Stimulated activated naive CD4-positive, alpha-beta T cell treated with Interleukin-2 at 50 U/mL for 16 hours (primary cell): ENCODE results near the gene NOXRED1.

Experiments
- DNase-seq: peaks from one replicate; lab custom pipeline; 2025; lab: John Stamatoyannopoulos, UW

Gene NOXRED1

DNA sequence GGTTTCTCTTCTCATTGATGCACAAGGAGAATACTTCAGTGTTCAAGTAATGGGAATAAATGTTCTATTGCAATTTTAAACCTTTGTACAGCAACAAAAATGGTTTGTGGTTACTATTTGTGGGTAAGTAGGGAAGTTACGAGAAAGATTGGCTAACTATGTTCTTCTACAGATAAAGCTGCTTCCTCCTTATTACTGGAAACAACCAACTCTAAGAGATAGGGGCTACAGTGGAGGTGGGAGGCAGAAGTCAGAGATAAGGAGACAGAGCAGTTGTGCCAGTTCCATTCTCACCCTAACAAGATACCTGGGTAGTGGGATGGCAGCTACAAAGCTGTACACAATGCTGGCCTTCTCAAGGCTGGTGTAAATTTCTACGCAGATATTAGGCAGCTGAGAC is 16.2 kb downstream of the NOXRED1 start:
- no peak for DNase-seq

DNA sequence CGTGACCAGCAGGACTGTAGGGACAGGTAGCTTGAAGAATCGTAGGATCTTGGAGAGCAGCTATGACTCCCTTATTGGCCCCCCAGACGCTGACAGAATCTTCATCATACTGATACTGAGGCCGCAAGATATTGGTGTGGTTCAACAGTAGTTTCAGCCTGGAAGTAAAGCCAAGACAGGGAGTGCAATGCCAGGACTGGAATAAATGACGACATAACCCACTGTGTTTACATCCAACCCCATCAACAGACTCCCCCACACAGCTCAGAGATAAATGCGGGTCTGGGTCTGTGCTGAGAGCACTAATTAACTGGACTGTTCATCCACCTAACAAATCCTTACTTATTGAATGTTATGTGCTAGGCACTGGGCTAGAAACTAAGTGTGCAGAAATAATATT is 16.6 kb downstream of the NOXRED1 start:
- no peak for DNase-seq

DNA sequence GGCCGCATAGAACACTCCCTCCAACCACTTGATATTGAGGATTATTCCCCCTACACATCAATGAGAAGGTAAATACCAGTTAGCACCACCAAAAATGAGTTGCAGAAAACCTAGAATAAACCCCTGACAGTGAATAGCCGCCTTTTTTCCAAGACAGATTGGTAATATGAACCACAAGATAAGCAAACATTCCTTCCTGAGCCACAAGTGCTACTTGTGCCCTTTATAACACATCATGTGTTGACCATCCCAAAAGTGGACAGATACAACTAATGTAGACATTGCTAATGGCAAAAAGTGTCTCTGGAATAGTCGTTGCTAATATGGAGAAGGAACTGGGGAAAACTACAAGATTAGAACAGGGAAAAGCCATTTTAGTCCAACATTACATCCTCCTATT is 17.2 kb downstream of the NOXRED1 start:
- DNase-seq = no peak

DNA sequence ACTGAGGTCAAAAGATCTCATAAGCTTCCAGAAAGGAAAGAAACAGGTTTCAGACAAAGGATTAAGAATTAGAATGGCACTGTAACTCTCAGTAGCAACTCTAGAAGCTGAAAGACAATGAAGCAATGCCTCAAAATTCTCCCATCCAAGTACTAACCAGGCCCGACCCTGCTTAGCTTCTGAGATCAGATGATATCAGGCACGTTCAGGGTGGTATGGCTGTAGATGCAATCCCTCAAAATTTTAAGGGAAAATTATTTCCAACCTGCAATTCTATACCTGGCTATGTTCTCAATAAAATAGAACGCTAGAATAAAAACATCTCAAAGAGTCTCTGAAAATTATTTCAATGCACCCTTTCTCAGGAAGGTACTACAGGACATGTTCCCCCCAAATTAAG is 19.6 kb downstream of the NOXRED1 start:
- DNase-seq = no peak

DNA sequence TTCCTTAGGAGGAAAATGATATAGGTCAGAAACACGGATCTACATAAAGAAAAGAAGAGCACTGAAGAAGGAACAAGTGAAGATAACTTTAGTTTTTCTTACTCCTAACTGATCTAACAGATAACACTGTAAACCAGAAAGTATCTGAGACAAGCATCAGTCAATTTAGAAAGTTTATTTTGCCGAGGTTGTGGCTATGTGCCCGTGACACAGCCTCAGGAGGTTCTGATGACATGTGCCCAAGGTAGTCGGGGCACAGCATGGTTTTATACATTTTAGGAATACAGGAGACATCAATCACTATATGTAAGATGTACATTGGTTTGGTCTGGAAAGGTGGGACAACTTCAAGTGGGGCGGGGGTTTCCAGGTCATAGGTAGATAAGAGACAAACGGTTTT is 23.1 kb downstream of the NOXRED1 start:
- DNase-seq = no peak

DNA sequence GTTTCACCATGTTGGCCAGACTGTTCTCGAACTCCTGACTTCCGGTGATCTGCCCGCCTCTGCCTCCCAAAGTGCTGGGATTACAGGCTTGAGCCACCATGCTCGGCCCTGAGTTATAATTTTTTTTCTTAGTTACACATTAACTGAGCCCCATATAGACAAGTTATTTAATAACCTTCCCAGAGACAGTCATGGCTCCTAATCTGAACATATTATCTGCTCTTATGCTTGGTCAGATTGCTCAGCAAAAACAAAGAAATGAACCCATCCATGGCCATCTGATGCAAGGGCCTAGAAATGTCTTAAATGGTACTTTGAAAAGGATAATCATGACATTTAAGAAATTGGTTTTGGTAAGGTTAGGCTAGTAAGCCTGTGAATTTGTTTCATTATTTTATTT is 33.1 kb downstream of the NOXRED1 start:
- DNase-seq = no peak

DNA sequence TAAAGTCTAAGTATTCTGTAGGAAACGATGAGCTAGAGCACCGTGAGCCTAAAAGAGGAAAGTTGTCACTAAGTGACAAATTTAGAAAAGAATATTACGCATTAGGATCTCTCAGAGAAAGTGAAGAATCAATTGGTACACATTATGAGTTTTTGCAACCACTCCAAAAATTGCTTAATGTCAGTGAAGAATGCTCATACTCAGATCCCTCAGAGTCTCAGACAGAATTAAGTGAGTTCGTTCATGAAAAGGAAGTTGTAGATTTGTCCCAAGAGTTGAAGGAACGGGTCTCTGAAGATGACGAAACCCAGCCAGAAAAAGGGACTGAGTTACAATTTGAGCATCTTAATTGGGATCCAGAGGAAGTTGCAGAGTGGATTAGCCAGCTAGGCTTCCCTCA is 44.6 kb downstream of the NOXRED1 start:
- DNase-seq = no peak

DNA sequence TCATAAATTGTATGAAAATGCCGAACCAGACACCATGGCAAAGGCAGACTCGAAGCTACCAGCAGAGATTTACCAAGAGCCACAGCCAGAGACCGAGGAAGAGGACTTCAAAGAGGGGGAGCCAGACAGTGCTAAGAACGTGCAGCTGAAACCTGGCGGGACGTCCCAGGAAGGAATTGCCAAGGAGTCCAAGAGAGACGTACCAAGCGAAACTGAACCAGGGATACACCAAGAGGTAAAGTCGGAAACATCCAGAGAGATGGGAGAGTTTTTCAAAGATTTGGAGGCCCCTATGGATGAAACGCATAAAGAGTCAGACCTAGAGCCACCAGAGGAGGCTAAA is 45.9 kb downstream of the NOXRED1 start:
- no peak for DNase-seq

DNA sequence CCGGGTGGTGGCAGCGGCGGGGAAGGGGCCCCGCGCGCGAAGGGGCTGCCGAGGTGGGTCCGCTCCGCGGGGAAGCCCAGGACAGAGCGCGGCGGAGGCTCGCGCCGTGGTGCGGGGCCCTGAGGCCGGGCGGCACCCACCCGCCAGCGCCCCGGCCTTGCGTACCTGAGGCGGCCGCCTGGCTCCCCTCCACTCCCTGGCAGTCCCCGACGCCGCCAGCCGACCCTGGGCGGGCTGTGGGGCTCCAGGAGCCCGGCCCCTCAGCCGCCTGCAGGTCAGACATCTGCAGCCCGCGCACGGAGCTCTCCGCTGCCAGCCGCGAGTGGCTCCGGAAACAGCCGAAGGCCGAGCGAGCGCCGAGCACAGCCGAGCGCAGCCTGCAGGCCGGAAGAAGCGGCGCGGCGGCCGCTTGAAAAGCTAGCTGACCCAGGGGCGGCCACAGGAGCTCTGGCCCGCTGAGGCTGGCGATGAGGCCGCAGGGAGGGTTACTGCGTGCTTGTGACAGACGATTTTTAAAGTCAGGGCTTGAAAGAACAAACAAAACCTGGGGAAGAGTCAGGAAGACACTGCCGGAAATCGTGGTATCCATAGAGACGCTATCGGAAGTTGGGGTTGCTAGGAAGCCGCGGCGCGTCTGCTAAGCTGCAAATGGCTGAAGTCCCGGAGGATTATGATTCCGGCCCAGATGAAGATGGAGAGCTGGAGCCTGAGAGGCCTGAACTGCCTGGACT is 46.4 kb downstream of the NOXRED1 start, which contains the start of the genes SAMD15 and TMED8:
Gene SAMD15 (plus strand): TSS at position 609 of the 731 bp plus-strand sequence. CDS start 40 bp downstream, at position 649.
Gene TMED8 (minus strand): TSS at position 324 of the 731 bp plus-strand sequence. CDS start 41 bp downstream, at position 283.
- peak; percentile 81 for DNase-seq

DNA sequence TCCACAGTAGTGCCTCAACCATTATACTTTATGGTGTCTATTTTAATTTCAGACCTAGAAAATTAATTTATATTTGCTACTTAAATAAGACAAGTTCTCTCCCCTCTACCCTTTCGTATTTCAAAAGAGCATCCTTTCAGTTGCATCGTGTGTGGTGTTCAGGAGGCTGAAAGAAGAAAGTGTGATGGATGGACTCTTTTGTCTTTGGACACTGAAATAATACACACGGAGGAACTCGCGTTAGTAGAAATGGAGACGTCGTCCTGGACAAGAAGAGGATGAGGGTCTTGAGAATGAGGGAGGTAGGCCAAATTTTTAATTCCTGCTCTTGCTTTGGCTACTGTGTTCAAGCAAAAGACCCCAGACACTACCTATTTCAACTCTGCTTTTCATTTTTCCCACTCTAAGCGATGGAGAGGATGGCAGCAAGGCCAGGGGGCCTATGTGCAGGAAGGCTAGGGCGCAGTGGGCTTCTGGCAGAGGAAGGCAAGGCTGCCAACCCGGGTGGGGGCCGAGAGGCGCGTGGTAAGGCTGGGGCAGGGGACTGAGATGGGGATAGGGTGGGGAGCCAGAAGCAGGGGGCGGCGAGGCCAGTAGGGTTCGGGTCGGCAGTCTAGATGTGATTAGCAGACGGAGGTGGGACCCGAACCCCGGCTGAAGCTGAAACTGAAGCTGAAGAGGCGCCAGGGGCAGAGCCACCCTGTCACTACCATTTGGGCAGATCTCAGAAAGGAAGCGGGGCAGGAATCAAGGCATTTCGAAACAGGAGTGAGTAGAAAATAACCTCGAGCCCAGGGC is 47.2 kb downstream of the NOXRED1 start:
- peak; percentile 40 for DNase-seq

DNA sequence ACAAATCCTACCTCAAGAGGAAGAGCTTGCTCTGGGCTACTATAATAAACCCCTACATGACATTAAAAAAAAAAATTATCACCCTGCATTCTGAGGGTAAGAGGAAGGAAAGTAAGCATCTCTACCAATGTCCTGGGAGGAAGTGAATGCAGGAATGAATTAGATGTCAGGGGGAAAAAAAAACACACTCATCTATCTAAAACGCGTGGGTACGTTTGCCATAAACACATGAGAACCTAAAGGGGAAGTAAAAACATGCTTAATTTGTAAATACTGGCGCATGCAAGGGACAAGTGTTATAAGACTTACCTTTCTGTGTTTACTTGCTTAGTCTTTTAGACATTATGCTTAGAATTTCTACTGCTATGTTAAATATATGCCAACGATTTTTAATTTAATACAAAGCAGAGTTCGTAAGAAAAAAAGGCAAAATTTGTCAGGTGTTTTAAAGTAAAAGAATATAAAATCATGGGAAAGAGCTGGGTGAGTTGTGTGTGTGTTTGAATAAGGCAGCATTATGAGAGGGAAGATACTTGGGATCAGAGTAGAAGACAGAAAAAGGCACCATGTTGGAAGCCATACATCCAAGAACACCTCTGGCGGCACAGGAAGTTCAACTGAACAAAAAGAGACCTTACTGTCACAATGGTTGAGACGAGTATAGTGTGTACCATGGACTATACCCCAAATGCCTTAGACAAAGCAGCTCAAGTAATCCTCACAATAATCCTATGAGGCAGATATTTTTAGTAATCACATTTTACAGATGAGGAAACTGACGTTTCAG is 48.0 kb downstream of the NOXRED1 start:
- no peak for DNase-seq

DNA sequence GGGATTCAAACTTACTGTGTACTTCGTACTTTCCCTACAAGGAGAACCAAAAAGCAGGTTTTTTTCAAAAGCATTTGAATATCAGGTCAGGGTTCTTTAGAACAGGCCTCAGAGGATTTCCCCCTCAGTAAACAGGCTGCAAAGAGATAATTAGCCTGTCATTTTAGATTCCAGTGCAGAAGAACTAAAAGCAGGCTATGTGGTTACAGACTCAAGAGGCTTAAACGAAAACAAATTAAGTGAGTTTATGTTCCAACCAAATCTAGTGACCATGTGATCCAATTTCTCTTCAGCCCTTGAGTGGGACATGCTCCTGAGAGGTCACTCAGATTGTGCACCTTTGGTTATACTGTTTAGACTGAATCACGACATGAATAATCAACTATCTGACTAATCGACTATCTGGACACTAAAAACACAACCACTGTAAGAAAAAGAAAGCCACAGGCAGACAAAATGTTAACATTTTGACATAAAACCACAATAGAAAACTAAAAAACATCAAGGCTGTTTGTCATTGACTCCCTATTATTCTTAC is 51.0 kb downstream of the NOXRED1 start:
- DNase-seq = no peak

DNA sequence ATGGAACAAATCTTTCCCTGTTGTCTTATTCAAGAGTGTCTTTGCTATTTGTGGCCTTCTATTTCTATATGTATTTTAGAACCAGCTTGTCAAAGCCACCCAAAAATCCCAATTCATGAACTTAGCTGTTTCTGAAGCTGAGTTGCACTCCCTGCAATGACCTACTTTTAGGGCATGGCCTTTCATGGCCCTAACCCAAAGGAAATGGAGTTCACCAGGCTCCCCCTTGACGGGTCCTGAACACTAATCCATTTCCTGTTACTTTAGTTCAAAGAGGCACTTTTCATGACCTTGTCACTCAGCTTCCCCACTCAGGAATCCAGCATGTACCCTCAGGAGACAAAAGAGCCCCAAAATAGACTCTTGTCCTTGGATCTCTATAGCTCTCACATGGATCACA is 54.0 kb downstream of the NOXRED1 start:
- DNase-seq = no peak

DNA sequence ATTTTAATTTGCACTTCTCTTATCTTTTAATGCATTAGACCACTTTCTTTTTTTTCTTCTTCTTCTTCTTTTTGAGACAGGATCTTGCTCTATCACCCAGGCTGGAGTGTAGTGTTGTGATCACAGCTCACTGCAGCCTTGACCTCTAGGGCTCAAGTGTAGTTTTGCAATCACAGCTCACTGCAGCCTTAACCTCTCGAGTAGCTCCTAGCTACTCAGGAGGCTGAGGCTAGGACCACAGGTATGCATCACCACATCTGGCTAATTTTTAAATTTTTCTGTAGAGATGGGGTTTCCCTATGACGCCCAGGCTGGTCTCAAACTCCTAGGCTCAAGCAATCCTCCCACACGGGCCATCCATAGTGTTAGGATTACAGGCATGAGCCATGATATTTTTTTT is 59.2 kb downstream of the NOXRED1 start:
- no peak for DNase-seq

DNA sequence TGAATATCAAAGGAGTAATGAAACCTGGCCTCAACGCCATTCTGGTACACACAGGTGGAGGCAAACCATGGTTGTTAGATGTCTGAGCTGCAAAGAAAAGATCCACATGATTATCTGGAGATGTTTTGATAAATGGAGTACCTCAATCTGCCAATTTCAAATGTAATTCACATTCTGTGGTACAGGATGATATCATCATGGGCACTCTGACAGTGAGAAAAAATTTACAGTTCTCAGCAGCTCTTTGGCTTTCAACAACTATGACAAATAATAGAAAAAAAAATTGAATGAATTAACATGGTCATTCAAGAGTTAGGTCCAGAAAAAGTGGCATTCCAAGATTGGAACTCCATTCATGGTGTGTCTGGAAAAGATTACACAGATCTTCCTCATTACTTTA is 63.7 kb downstream of the NOXRED1 start:
- no peak for DNase-seq

DNA sequence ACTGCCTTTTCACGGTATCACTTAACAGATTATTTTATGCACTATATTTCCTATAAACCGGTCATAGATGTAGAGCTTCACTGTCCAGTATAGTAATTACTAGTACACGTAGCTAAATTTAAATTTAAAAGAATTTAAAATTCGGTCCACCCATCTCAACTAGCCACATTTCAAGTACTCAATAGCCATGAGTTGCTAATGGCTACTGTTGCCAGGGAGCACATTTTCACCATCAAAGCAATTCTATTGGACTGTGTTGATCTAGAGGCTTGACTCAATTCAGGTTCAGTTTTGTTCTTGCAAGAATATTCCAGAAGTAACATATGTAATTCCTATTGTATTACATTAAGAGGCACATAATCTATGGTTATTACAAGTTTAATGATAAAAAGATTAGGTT is 66.4 kb downstream of the NOXRED1 start:
- DNase-seq = no peak

DNA sequence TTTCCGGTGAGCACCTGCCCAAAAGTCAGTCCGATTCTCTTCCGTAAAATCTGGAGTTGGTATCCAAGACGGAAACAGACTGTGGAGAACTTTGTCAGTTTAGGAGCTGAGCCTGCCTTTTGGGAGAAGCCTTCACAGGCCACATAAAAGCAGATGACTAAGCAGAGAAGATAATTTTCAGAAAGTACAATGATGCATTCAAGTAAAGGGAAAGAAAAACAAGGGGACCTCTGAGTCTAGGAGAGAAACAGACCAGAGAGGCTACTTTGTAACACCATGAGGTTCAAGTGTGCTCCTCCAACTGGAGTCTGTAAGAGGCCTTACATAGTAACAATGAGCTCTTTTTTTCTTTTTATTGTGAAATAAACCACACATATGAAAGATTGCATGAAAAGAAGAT is 67.5 kb downstream of the NOXRED1 start:
- DNase-seq = no peak

DNA sequence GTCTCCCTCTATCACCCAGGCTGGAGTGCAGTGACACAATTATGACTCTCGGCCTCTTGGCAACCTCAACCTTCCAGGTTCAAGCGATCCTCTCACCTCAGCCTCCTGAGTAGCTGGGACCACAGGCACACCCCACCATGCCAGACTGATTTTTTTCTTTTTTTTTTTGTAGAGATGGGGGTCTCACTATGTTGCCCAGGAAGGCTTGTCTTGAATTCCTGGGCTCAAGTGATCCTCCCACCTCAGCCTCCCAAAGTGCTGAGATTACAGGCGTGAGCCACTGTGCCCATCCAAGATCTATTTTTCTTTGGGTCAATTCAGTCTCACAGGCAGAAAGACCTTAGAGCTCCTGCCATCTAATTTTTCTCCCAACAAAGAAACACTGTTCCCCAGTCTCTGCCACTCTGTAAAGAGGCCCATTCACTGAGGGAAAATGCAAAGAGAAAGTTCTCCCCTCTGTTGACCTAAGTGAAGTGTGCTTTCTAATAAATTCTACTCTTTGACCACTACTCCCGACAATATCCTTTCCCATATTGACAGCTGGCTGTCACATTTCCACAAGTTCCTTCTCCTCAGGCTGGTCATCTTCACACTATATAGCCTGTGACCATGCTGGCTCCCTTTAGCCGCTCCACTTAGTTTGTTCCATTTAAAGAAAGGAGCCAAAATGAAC is 69.7 kb downstream of the NOXRED1 start:
- DNase-seq = no peak

DNA sequence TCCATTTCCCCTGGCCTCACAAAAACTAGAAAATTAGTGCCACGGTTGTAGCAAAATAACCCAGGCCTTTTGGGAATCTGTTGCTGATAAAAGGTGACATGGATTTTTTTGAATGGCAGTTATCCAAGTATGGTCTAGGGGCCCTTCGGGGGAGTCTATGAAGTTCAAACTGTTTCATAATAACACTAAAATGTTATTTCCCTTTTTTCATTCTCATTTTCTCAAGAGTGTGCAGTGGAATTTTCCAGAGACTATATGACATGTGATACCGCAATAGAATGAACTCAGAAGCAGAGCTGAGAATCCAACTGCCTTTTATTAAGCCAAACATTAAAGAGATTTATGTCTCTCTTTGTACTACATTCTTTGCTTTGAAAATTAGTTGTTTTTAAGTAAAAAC is 75.6 kb downstream of the NOXRED1 start:
- no peak for DNase-seq

DNA sequence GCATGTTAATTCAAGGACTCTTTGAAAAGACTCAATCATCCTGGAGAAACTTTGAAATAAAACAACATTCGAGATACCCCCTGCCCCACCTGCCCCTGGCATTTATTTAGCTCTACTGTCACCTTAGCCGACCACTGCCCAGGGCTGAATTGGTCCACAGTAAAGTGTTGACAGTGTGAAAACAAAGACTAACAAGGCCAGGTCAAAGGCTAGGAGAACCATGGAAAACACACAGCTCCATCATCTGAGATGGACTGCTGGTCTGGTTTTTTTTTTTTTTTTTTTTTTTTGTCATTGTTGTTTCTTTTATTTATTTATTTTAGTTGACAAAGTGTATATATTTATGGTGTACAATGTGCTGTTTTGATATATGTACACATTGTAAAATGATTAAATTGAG is 76.8 kb downstream of the NOXRED1 start:
- DNase-seq = no peak

DNA sequence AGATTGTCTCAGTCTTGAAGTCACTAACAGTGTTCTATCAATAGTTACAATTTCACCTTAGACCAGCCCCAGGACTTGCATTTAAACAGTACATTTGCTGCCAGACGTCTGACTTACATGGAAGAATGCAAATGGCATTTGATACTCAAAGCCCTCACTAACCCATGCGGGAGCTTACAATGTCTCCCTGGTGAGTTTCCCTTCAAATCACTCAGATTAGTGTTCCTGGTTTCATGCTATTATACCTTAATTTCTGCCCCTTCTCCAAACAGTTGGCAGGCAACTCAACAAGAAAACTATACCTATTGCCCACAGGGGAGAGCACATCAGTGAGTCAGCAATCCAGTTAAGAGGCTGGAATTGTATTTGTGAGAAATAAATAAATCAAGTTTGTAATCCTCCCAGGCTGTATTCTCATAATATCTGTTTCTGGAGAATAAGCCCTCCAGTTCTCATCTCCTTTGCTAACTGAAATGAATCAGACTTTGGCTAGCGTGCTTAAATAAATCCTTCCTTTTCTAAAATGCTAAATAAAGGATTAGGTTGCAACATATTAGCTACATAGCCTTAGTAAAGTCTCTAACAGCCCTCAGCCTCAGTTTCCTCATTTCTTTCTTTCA is 78.8 kb downstream of the NOXRED1 start:
- no peak for DNase-seq
